T-helper 1 cell treated with Interleukin-12 subunit alpha and Interleukin-12 subunit beta and Interleukin-4 antibody, amounts not matched to agents 30 ng/mL and 1 ng/mL, for 36 hours (primary cell): ENCODE results near the gene PROM2. TPM values are rescaled to one million over a fixed set of nuclear protein-coding genes. Genes with fewer than 3 reads are reported as not detected.

ENCODE experiments used
- intact Hi-C: fragments of 100-400 bp; cut with micrococcal nuclease; formaldehyde crosslinking; loops from one replicate; pipeline ENCODE4 v1.15.1; 2024
- total RNA-seq: library from RNA; stranded (reverse); gene quantifications from 2 replicates; pipeline ENCODE4 v1.2.3, GENCODE V29; 2022

PROM2 gene
- total RNA-seq, 1 donor from 2014 or later = 1.4 TPM

DNA sequence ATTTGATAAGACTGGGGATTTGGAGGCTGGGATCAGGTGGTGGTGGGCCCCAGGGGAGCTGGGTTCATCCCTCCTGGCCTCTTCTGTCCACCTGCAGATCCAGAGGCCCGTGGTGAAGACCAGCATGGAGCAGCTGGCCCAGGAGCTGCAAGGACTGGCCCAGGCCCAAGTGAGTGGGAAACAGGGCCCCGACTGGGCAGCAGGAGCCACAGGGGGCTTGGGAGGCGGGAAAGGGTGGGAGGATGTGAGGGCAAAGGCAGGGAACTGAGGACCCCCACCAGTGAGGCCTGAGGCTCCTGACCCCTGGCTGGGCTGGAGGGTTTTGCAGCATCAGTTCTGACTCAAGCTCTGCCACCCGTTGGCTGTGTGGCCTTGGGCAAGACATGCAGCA is 11.3 kb downstream of the PROM2 start:
- intact Hi-C loops = no loop called here

DNA sequence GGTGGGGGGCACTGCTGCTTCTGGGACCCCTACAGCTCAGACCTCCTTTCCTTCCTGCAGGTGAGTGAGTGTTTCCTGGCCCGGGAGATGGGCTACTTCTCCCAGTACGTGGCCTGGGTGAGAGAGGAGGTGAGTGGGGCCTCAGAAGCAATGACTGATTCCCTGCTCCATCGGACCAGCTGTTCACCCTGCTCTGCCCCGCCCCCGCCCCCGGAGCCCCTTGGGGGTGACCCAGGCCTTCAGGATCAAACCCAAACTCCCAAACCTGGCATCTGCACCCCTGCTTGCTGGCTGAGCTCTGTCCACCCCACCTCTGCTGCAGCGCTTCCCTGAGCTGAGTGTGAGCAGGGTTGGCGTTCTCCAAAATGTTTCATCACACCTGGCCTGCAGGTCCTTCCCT is 13.1 kb downstream of the PROM2 start:
- intact Hi-C loops = no loop called here

DNA sequence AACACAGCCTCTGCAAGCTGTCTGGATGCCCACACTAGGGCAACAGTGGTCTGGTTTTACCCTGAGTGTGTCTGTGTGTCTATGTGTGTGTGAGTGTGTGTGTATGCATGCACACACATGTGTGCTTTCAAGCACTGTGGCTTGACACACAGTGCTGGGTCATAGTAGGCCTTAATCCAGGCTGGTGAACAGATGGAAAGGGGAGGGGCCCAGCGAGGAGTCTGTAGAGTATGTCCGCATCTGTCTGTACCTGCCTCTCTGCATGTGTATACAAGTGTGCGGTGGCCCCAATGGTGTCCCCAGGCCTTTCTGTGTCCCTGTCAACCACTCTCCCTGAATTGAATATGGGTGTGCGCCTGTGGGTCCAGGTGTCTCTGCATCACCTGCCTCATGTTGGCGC is 13.6 kb downstream of the PROM2 start:
- intact Hi-C loops = no loop called here

DNA sequence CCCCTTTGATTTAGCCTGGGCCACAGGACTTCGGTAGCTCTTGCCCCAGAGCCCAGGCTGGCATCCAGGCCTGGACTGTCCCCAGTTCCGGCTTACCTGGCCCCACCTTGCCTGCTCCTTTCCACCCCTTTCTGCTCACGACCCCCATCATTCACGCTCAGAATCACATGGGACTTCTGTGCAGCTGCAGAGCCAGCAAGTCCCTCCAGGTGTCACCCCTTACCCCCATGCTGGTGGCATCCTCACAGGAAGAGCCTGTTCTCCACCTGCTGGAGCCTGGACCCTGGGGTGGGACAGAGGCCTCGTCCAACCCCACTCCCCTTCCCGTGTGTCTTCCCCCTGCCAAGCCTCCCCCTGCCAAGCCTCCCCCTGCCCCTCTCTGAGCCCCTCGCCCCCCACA is 15.0 kb downstream of the PROM2 start:
- intact Hi-C loops = no loop called here

DNA sequence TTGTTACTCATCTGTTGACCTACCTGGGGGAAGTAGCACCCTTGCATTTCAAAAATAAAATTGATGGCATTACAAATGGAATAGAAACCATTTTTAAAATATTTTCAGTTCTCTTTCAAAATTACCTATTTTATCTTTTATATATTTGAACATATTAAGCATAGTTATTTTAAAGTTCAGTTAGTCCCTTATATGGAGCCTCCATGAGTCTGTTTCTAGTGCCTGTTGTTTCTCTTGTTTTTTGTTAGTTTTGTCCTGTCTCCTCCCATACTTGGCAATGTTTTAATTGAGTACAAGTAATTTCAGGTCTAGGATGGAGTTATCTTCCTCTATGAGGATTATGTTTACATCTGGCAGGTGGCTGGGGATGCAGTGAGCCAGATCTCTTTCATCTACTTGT is 17.0 kb downstream of the PROM2 start:
- intact Hi-C loops = no loop called here

DNA sequence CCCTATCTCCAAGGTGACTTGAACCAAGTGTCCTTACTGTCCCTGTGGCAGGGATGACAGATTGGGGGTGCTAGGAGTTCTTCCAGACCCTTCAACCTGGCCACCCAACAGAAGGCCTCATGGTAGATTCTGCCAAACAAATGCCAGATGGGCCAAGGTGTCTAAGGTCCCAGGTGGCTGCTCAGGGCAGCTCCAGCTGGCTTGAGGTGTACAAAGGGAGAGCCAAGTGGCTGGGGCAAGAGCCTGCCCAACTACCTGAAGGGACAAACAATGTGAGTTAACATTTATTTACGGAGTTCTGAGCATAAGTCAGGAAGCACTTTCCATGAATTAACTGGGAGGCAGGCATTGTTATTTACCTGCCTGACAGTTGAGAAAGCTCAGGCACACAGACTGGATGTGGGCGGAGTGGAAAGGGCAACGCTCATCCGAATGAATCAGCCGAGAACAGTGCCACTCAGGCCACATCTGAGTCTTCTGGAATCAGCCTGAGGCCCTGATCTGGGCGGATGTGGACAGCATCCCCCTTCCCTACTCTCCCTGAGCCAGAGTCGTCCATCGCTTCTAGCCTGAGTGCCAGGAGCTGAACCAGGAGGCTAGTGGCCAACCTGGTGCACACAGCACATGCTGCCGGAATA is 18.5 kb downstream of the PROM2 start:
- intact Hi-C loops = no loop called here

DNA sequence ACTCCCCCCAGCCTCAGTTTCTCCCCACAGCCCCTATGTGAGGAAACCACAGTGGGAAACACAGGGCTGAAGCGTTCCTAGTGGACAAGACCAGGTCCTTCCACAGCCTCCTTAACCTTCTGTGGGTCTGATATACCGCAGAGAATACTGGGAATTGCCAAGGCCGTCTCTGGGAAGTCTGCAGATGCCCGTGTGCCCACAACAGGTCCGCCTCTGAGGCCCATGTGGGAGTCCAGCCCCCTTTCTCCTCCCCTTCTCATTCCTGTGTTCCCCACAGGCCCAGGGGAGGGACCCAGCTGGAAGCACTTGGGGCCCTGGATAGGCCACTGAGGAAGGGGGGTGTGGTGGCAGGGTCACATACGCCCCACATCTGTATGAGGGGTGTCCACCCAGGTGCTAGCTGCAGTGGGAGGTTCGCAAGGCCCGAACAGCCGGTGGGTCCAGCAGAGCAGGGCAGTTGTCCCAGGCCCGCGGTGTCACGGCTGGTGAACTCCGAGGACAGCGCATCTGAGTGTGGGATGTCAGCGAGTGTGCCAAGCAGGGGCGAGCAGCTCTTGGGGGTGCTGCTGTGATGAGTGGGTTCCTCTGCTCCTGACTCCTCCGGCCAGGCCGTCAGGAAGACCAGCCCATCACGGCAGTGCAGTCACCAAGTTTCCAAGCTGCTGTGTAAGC is 20.5 kb downstream of the PROM2 start:
- intact Hi-C loops = no loop called here

DNA sequence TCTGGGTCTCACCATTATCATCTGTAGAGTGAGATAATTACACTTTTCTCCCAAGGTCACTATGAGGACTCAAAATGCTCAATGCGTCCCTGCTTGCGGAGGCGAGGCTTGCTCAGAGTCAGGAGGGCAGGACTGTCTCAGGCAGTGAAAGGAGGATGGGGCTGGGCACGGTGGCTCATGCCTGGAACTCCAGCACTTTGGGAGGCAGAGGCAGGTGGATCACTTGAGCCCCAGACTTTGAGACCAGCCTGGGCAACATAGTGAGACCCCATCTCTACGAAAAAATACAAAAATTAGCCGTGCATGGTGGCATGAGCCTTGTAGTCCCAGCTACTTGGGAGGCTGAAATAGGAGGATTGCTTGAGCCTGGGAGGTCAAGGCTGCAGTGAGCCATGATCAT is 21.1 kb downstream of the PROM2 start:
- intact Hi-C loops = no loop called here

DNA sequence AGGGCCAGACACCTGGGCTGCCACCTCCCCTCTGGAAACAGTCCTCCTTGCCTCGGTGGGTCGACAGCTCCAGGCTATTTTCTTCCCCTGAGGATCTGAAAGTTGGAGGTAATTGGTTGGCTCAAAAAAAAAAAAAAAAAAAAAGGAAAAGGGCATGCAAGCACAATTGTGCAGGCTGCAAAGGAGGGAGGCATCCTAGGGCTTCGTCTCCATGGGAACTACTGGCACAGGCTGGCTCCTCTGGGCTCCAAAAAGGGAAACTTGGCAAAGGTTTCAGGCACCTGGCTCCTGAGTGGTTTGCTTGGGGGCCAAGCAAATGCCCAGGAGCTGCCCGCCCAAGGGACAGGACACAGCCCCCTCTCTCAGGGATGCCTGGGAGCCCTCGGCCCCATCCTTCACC is 21.8 kb downstream of the PROM2 start:
- intact Hi-C loops = no loop called here

DNA sequence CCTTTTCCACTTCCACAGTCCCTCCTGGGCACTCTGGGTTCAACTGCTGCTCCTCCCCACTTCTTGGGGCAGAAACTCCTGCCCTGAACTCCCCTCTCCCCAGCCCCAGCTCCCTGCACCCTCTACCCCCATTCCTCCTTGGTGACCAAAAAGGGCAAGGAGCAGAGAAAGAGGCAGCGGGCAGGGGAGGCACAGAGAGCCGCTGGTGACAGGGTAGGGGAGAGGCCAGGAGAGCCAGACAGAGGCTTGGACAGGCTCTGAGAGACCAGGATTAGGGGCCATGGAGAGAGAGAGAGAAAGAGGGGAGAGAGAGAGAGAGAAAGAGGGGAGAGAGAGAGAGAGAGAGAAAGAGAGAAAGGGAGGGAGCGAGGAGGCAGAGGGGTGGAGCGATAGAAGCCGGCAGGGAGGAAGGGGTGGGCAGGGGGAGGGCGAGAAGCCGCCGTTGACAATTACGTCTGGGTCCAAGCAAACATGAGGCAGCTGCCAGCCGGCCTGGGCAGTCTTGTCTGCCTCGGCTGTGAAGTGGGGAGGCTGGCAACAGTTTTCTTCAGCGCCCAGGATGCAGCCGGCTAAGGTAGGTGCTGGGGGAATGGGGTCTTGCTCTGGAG is 22.7 kb downstream of the PROM2 start, which contains the start of gene KCNIP3:
KCNIP3 (plus strand) TSS at position 468 of the 608 bp plus-strand sequence; CDS start at position 560, 92 bp downstream.
- intact Hi-C loops = no loop called here

DNA sequence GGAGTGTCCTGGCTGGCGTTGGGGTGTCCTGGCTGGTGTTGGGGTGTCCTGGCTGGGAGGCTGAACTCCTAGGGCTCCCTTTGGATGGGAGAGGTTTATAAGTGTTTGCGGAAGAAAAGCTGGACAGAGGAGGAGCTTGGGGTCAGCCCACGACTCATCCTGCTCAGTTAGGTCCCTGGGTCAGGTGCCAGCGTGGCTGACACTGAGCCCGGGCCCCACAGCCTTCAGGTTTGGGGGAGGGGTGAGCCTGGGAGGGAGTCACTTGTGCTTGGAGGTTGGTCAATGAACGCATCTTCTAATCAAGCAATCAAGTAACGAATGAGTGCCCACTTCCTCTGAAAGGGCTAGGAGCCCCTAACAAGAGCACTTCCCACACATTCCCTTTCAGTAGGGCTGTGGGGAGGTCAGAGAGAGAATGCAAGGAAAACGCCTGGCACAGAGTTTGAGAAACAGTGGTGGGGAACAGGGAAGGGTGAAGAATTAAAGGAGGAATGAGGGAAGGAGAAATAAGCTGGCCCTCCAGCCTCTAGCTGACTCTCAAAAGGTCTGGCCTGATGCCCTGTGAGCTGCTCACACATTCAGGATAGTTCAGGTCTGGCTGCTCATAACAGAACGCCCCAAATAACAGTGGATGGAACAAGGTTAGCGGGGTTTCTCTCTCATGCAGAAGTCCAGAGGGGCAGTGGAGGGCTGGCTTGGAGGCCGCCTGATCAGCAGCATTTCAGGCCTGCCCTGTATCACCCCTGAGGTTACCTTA is 23.6 kb downstream of the PROM2 start:
- intact Hi-C loops = no loop called here

DNA sequence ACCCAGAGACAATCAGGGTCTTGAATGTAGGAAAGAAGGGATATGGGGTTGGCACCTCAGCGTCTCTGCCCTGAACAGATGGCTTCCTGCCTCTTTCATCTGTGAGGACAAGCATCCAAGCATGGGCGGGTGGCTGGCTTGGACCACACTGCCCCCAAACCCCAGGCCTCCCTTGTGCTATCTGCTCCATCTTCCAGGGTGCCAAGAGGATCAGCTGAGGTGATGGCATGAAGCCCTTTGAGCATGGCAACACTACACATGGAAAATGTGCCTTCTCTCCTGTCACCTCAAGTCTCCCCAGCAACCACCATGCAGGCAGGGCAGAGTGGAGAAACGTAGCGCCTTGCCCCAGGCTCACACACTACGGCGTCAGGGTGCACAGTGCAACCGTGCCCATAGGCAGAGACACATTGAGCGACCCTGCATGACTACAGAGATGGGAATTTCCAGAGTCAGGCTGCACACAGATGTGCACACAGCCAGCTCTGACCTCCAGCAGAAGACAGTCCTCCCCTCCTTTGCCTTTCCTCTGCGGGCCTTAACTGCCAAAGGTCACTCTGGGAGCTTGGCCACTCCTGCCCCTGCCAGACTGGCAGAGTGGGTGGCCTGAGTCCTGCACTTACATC is 24.4 kb downstream of the PROM2 start:
- intact Hi-C loops = no loop called here

DNA sequence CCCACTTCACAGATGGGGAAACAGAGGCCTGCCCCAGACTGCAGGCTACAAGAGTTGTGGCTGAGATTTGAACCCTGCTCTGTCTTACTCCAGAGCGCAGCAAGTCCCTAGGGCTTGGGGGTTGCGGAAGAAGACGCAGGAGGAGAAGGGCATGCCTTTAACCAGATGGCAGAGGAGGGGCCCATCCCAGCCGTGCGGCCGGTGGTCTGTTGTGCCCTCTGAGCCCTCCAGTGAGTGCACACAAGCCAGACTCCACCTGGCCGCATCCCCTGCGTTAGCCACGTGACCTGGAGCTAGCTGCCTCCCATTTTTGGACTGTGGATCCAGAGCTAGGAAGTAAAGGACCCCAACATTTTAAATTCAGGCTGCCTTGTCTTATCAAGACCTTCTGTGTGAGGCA is 25.7 kb downstream of the PROM2 start:
- intact Hi-C loops = no loop called here

DNA sequence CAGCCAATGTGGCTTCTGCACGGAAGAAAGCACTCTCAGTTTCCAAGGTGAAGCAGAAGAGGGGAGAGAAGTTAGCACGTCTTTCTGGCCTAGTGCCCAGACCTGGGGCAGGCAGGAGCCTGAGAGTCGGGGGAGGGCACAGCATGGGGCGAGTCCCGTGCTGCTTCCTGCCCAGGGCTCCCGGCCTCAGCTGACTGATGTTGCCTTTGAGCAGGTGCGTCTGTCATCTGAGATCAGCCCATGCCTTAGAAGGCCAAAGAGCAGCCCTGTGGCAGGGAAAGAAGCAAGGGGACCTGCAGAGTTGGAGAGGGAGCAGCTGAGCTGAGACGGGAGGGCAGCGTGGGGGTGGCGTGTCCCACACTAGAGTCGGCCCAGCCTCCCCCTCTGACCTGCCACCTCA is 26.2 kb downstream of the PROM2 start:
- intact Hi-C loops = no loop called here

DNA sequence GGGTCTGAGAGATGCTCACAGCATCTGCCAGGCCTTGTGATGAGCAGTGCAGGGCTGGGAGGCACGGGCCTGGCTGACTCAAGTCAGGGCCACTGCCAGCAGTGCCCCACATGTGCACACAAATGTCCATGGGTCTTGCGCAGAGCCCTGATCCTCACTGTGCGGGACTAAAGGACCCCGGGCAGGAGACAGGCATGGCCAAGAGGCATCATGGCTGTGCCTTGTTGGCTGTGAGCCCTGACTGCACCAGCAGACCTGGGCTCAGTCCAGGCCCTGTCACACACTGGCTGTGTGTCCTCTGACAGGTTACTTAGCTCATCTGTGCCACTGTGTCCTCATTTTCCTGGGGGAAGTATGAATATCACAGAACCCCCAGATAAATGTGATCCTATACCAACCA is 26.9 kb downstream of the PROM2 start:
- intact Hi-C loops = no loop called here

DNA sequence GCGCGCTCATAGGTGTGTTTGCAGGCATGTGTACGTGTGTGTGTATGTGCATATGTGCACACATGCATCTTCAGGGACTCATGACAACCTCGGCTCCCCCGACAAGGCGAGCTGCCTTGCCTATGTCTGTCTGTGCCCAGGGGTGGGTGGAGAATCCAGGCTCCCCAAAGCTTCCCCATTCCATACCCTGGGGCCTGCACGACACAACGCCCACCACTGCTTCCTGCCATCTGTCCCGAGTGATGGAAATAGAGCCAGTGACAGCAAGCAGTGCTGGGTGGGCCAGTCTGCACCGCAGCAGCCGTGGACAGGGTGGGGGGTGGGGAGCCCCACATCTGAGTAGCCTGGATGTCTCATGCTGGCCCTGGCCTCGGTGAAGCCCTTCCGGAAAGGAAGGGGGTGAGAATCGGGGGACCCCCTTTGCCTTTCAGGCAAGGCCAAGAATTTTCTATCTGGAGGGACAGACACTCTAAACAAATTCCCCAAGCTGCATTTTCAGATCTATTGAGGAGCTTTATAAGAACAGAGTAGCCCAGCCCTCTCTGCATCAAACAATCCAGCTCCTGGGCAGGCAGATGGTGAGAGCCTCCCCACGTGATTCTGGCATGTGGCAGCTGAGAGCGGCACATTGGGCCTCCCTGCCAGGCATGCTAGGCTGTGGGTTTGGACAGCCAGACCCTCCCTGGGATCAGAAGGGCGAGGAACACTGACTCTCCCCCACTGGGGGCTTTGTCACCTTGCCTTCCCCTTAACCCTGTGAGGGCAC is 27.8 kb downstream of the PROM2 start:
- intact Hi-C loops = no loop called here

DNA sequence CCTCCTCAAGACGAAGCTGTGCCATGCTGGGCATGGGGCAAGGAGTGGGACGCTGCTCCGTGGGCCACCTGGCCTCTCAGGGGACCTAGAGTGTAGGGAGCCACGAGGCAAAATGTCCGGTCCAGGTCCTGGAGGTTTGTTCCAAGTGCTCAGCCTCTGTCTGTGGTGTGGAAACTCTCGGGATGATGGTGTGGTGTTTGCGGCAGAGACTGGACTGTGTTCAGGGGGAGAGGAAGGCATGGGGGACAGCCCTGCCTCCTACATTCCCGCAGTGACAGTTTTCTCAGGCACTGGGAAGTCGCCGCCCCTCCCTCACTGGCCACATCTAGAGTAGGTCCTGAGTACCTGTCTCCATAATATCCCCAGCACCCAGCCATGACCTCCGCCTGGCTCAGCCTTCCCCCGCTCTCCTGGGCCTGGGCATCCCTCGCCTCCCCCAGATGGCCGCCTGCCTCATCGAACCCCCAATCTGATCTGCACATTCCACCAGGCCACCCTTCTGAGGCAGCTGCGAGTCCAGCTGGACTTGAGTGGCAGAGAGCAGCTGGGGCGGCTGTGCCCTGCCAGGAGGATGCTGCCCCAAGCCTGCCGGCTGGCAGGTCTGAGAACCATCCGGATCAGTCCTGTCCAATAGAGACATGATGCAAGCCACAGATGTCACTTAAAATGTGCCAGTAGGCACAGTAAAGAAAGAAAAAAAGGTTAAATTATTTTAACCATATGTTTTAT is 29.1 kb downstream of the PROM2 start:
- intact Hi-C loops = no loop called here

DNA sequence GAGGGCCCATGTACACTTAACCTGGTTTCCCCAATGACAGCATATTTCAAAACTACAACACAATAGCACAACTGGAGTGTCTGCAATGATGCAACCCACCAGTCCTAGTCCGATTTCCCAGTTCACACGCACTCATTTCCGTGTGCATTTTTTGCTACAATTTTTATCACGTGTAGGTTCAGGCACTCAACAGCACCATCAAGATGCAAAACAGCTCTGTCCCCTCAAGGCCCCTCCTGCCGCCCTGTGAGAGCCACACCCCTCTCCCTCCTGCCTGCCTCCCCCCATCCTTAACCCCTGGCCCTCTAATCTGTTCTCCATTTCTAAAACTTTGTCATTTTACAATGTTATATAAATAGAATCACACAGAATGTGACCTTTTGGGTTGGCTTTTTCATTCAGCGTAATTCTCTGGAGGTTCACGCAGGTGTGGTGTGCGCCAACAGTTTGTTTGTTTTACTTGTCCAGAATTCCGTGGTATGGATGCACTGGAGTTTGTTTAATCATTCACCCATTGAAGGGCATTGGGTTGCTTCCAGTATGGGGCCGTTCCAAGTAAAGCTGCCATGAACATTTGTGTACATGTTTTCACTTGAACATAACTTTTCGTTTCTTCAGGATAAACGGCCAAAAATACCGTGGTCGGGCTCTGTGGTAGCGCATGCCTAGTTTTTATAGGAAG is 31.3 kb downstream of the PROM2 start:
- intact Hi-C loops = no loop called here

DNA sequence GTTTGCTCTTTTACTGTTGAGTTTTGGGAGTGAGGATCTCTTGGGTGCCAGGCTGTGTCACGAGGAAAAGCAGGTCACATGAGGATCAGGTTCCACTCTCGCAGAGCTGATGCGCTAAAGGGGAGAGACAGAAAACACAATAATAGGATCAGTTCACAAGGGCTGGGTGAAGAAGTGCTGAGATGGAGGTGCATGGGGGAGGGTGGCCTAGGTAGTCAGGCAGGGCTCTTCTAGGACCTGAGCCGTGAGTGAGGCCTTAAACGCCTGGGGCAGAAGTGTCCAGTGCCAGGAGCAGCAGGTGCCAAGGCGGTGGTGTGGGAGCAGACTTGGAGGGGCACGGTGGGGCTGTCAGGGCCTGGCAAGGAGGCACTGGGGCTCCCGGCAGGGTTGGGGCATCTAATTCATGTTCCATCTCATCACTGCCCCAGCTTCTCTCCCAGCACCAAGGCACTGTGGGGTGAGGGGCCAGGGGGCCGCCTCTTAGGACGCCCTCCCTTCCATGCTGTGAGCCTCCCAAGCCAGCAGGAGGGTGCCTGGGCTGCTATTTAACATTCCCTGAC is 32.2 kb downstream of the PROM2 start:
- intact Hi-C loops = no loop called here
